ENCODE data around the gene PDE11A. TPM values are rescaled to one million over a fixed set of nuclear protein-coding genes. Genes with fewer than 3 reads are reported as not detected.
"Not testable (repeated sequence)": the region's sequence is repeated elsewhere in the genome, so short reads cannot be mapped to it uniquely, and the experiment has no call there.

PDE11A gene
- total RNA-seq, 1 donor, result under 0.01 TPM

DNA sequence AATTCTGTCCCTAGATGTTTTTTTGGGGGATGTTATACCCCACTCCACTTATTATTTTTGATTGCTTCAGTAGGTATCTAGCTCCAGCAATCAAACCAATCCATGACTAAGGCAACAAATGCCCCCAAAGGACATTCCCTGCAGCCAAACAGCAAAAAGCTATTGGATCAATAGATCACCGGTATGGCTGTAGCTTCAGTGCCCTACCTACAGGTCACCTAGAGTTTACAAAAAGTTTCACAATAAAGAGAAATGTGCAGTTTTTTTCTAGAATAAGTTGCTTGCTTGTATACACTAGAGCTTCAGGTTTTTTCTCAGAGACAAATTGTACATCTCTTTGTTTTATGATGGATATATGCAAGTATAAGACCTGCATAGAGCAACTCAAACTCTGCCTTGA lies 27.7 kb downstream of the PDE11A start:
- DNase-seq (ENCODE audit: low read depth), result no peak
- no peak overlapping the region for H3K4me3 ChIP-seq (ENCODE audit: low read depth, low read length)
- TF ChIP-seq, protein P1, sequence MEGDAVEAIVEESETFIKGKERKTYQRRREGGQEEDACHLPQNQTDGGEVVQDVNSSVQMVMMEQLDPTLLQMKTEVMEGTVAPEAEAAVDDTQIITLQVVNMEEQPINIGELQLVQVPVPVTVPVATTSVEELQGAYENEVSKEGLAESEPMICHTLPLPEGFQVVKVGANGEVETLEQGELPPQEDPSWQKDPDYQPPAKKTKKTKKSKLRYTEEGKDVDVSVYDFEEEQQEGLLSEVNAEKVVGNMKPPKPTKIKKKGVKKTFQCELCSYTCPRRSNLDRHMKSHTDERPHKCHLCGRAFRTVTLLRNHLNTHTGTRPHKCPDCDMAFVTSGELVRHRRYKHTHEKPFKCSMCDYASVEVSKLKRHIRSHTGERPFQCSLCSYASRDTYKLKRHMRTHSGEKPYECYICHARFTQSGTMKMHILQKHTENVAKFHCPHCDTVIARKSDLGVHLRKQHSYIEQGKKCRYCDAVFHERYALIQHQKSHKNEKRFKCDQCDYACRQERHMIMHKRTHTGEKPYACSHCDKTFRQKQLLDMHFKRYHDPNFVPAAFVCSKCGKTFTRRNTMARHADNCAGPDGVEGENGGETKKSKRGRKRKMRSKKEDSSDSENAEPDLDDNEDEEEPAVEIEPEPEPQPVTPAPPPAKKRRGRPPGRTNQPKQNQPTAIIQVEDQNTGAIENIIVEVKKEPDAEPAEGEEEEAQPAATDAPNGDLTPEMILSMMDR (IDR thresholded peaks at IDR 0.05; ENCODE audit: insufficient read depth, low read depth, low read length), result no peak

DNA sequence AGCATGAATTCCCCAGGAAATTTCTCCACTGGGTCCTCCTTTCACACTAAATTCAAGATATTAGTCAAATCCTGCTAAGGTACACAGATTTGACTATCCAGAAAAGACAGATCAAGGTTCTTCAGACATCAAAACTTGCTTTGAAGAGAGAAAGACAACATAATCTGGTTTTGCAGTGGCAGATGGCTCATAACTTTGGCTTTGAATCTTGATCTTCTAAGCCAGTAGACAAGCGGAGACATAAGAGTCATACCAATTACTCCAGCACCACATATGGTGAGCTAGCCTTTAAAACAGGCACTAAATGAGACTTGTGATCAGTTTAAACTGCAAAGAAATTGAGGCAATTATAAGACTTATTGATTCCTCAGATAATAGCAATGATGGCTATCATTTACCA lies 29.3 kb downstream of the PDE11A start:
- DNase-seq (ENCODE audit: low read depth), result no peak
- no peak overlapping the region for H3K4me3 ChIP-seq (ENCODE audit: low read depth, low read length)
- TF ChIP-seq, protein P1 (IDR thresholded peaks at IDR 0.05; ENCODE audit: insufficient read depth, low read depth, low read length), result no peak

DNA sequence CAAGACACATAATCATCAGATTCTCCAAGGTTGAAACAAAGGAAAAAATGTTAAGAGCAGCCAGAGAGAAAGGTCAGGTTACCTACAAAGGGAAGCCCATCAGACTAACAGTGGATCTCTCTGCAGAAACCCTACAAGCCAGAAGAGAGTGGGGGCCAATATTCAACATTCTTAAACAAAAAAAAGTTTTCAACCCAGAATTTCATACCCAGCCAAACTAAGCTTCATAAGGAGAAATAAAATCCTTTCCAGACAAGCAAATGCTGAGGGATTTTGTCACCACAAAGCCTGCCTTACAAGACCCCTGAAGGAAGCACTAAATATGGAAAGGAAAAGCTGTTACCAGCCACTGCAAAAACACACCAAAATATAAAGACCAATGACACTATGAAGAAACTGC lies 39.0 kb downstream of the PDE11A start:
- not testable (repeated sequence) for H3K4me3 ChIP-seq (ENCODE audit: low read depth, low read length); DNase-seq (ENCODE audit: low read depth)

GRCh38 chr2:178029342-178029741 lies 43.2 kb downstream of the PDE11A start:
- TF ChIP-seq, protein P1 (IDR thresholded peaks at IDR 0.05; ENCODE audit: insufficient read depth, low read depth, low read length), result no peak
- DNase-seq (ENCODE audit: low read depth), result no peak
- no peak overlapping the region for H3K4me3 ChIP-seq (ENCODE audit: low read depth, low read length)

GRCh38 chr2:178025551-178026185 lies 46.9 kb downstream of the PDE11A start:
- no peak overlapping the region for H3K4me3 ChIP-seq (ENCODE audit: low read depth, low read length)
- no peak for DNase-seq (ENCODE audit: low read depth)
- TF ChIP-seq, protein P1 (IDR thresholded peaks at IDR 0.05; ENCODE audit: insufficient read depth, low read depth, low read length), result no peak

- TF ChIP-seq, protein P1 (IDR thresholded peaks at IDR 0.05; ENCODE audit: insufficient read depth, low read depth, low read length), result no peak
- H3K4me3 ChIP-seq (ENCODE audit: low read depth, low read length), result no peak overlapping the region
- no peak for DNase-seq (ENCODE audit: low read depth)
Observed at GRCh38 chr2:178018141-178018540, 54.4 kb downstream of the PDE11A start.

DNA sequence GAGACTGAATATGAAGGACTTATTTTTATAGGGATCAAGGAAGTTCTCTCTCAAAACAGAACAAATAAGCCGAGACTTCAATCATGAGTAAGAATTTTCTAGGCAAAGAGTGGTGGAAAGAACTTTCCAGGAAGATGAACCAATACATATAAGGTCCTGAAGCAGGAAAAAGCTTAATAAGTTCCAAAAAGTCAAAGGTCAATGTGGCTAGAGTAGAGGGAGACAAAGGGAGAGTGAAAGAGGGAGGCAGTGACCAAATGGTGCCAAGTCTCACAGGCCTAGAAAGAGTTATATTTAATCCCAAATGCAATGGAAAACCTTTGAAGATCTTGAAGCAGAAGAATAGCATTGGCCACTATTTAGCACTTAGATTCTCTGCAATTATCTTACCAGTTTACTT lies 56.0 kb downstream of the PDE11A start:
- H3K4me3 ChIP-seq (ENCODE audit: low read depth, low read length), result no peak overlapping the region
- TF ChIP-seq, protein P1 (IDR thresholded peaks at IDR 0.05; ENCODE audit: insufficient read depth, low read depth, low read length), result no peak

More for the DNA sequence above, 56.0 kb downstream of the PDE11A start:
- DNase-seq (ENCODE audit: low read depth), result no peak
